K562 (cell line): ENCODE measurements around the gene MCFD2. TPM values are rescaled to one million over a fixed set of nuclear protein-coding genes. Genes with fewer than 3 reads are reported as not detected.

Experiments
- ELF1 ChIP-seq: fragments of 200-800 bp; sonication (Bioruptor generic); IDR thresholded peaks from 2 replicates; pipeline ENCODE4 v1.6.1; 2016; ENCODE audit warnings: missing genetic modification characterization, missing compliant biosample characterization
- MTA3 ChIP-seq: fragments of 450-650 bp; formaldehyde crosslinking; IDR thresholded peaks from 2 replicates; pipeline ENCODE4 v1.6.1; 2017; ENCODE audit warnings: mild to moderate bottlenecking, borderline replicate concordance
- PML ChIP-seq: IDR thresholded peaks from 2 replicates; pipeline ENCODE4 v1.6.1; 2012; ENCODE audit warnings: low read length, inconsistent platforms
- SMARCC2 ChIP-seq: fragments of 450-650 bp; IDR thresholded peaks from 2 replicates; pipeline ENCODE4 v1.6.1; 2017; ENCODE audit warnings: antibody characterized with exemption, moderate library complexity, mild to moderate bottlenecking, low read depth
- SREBF2 ChIP-seq: sonication (generic); formaldehyde crosslinking; IDR thresholded peaks from 2 replicates; pipeline ENCODE4 v1.4.0; 2020; ENCODE audit warnings: mild to moderate bottlenecking, missing genetic modification reagents
- SRF ChIP-seq, 2 experiments: fragments of 250-450, 450-650 bp in 1 of 2; sonication (Bioruptor Pico) in 1 of 2; sonication (generic) in 1 of 2; formaldehyde crosslinking; IDR thresholded peaks; 2 replicates each; pipeline versions ENCODE4 v1.5.0 to v1.5.1; 2020 to 2022; ENCODE audit warnings: mild to moderate bottlenecking in 1 of 2, missing genetic modification reagents in 1 of 2
- ZC3H8 ChIP-seq: fragments of 450-650 bp; IDR thresholded peaks from 2 replicates; pipeline ENCODE4 v1.6.1; 2017
- ZFP36 ChIP-seq: fragments of 150-350 bp; IDR thresholded peaks from 2 replicates; pipeline ENCODE4 v1.6.1; 2018; ENCODE audit warnings: low read length, low read depth; ENCODE audit not compliant: partially characterized antibody
- ZNF124 ChIP-seq: sonication (generic); formaldehyde crosslinking; IDR thresholded peaks from 2 replicates; pipeline ENCODE4 v1.8.1; 2022; ENCODE audit warnings: missing genetic modification reagents
- ZNF75A ChIP-seq: fragments of 450-650 bp; formaldehyde crosslinking; IDR thresholded peaks from 2 replicates; pipeline ENCODE4 v1.4.0; 2020; ENCODE audit warnings: mild to moderate bottlenecking
- polyA plus RNA-seq, 8 experiments: library from polyadenylated mRNA; depleted of rRNA in 4 of 8; stranded (reverse) in 5 of 8; unstranded in 3 of 8; fragments of >200 nt; fragmentation: Nextera tagmentation in 2 of 8; fragmentation: Illumina TruSeq in 1 of 8; extraction: Ambion mirVana in 2 of 8; extraction: Trizol in 1 of 8; gene quantifications; 2 replicates each; pipeline versions ENCODE4 v1.2.1 to v1.2.3, GENCODE V29; 2011 to 2014; ENCODE audit warnings: inconsistent platforms in 1 of 8, missing spikeins in 1 of 8
- total RNA-seq, 7 experiments: library from RNA; depleted of rRNA in 6 of 7; stranded (reverse); fragments of >200 nt in 6 of 7; fragmentation: Illumina TruSeq in 2 of 7; extraction: Trizol in 2 of 7; gene quantifications; 2 replicates each; pipeline versions ENCODE4 v1.2.1 to v1.2.3, GENCODE V29; 2011 to 2021; ENCODE audit warnings: low replicate concordance in 1 of 7
- TF ChIP-seq, protein P1 (sequence below): fragments of 250-450 bp; sonication (Bioruptor Pico); IDR thresholded peaks from 2 replicates; pipeline ENCODE4 v1.9.0; 2021; ENCODE audit warnings: mild to moderate bottlenecking
- TF ChIP-seq, protein P2 (sequence below): sonication (generic); formaldehyde crosslinking; IDR thresholded peaks from 2 replicates; pipeline ENCODE4 v1.9.0; 2022; ENCODE audit warnings: mild to moderate bottlenecking, missing genetic modification reagents
- TF ChIP-seq, protein P3 (sequence below): sonication (generic); formaldehyde crosslinking; IDR thresholded peaks from 2 replicates; pipeline ENCODE4 v1.8.0; 2023; ENCODE audit warnings: missing genetic modification reagents, mild to moderate bottlenecking, borderline replicate concordance
- TF ChIP-seq, protein P4 (sequence below): fragments of 450-650 bp; IDR thresholded peaks from 2 replicates; pipeline ENCODE4 v1.6.1; 2016
- TF ChIP-seq, protein P5 (sequence below), 2 experiments: fragments of 200-800 bp in 1 of 2; sonication (Bioruptor generic) in 1 of 2; sonication (generic) in 1 of 2; formaldehyde crosslinking in 1 of 2; IDR thresholded peaks in 1 of 2; conservative IDR thresholded peaks in 1 of 2; 2 replicates each; pipeline versions ENCODE4 v1.5.0 to v1.6.1; 2016 to 2020; ENCODE audit warnings: missing compliant biosample characterization in 1 of 2, missing genetic modification characterization in 1 of 2, missing genetic modification reagents in 1 of 2
- TF ChIP-seq, protein P6 (sequence below), 2 experiments: fragments of 450-650 bp in 1 of 2; sonication (generic) in 1 of 2; formaldehyde crosslinking in 1 of 2; IDR thresholded peaks in 1 of 2; conservative IDR thresholded peaks in 1 of 2; 2 replicates each; pipeline versions ENCODE4 v1.6.1 to v1.8.1; 2016 to 2023; ENCODE audit warnings: mild to moderate bottlenecking in 2 of 2, moderate library complexity in 2 of 2, inconsistent platforms in 1 of 2, missing genetic modification reagents in 1 of 2

MCFD2 gene
- total and polyA plus RNA-seq, 9 of the 15 experiments (the other 6 are each of a cell fraction or from before 2014, with no cell fraction given): 78.6 to 237 (median 123) TPM

DNA sequence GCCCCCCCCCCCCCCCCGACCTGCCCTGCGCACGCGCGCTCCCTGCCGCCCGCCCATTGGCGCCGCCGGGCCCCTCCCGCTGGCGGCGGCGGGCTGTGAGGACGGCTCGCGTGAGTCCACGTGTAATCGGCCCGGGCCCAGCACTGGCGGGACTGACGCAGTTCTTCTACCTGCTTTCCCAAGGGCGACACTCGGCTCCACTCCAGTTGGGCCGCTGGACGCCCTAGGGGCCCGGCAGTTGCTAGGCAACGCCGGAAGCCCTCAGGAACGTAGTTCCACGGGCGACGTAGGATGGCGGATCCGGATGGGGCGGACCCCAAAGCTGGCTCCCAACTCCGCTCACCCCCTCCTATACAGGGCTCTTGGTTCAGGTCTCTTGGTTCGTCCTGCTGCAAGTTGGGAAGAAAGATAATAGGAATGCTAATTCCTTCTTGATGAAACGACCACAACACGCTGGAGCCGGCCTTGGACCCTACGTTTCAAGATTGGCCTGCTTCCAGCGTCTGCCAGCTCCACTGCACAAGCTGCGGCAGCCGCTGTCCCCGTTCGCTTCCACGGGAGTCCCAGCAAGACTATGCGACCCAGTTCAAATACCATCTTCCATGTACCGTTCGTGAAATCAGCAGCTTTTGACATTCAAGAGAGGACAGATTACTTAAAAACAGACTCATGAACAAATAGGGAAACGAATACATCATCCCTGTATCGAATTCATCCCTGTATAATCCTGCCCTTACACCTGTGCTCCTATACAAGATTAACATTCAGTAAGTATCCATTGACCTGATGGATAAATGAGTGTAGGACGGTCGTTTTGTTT is 415 bp upstream of the MCFD2 start (continued):
- TF ChIP-seq SREBF2 (no peak), MTA3 (peak; percentile 37; the same call in 1 of the 2 replicates), ZNF124 (CRISPR knock-in tag) (no peak), ZFP36 (no peak), PML (no peak), ZC3H8 (no peak), ELF1 (no peak), SMARCC2 (no peak), SRF (CRISPR knock-in tag; IDR thresholded peaks at IDR 0.05) (no peak), ZNF75A (CRISPR knock-in tag) (no peak)
- TF ChIP-seq, protein P1, sequence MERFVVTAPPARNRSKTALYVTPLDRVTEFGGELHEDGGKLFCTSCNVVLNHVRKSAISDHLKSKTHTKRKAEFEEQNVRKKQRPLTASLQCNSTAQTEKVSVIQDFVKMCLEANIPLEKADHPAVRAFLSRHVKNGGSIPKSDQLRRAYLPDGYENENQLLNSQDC: no peak
- TF ChIP-seq, protein P2, sequence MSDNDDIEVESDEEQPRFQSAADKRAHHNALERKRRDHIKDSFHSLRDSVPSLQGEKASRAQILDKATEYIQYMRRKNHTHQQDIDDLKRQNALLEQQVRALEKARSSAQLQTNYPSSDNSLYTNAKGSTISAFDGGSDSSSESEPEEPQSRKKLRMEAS (CRISPR knock-in tag): peak; percentile 89
- TF ChIP-seq, protein P3, sequence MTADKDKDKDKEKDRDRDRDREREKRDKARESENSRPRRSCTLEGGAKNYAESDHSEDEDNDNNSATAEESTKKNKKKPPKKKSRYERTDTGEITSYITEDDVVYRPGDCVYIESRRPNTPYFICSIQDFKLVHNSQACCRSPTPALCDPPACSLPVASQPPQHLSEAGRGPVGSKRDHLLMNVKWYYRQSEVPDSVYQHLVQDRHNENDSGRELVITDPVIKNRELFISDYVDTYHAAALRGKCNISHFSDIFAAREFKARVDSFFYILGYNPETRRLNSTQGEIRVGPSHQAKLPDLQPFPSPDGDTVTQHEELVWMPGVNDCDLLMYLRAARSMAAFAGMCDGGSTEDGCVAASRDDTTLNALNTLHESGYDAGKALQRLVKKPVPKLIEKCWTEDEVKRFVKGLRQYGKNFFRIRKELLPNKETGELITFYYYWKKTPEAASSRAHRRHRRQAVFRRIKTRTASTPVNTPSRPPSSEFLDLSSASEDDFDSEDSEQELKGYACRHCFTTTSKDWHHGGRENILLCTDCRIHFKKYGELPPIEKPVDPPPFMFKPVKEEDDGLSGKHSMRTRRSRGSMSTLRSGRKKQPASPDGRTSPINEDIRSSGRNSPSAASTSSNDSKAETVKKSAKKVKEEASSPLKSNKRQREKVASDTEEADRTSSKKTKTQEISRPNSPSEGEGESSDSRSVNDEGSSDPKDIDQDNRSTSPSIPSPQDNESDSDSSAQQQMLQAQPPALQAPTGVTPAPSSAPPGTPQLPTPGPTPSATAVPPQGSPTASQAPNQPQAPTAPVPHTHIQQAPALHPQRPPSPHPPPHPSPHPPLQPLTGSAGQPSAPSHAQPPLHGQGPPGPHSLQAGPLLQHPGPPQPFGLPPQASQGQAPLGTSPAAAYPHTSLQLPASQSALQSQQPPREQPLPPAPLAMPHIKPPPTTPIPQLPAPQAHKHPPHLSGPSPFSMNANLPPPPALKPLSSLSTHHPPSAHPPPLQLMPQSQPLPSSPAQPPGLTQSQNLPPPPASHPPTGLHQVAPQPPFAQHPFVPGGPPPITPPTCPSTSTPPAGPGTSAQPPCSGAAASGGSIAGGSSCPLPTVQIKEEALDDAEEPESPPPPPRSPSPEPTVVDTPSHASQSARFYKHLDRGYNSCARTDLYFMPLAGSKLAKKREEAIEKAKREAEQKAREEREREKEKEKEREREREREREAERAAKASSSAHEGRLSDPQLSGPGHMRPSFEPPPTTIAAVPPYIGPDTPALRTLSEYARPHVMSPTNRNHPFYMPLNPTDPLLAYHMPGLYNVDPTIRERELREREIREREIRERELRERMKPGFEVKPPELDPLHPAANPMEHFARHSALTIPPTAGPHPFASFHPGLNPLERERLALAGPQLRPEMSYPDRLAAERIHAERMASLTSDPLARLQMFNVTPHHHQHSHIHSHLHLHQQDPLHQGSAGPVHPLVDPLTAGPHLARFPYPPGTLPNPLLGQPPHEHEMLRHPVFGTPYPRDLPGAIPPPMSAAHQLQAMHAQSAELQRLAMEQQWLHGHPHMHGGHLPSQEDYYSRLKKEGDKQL (CRISPR knock-in tag): no peak
- TF ChIP-seq, protein P4, sequence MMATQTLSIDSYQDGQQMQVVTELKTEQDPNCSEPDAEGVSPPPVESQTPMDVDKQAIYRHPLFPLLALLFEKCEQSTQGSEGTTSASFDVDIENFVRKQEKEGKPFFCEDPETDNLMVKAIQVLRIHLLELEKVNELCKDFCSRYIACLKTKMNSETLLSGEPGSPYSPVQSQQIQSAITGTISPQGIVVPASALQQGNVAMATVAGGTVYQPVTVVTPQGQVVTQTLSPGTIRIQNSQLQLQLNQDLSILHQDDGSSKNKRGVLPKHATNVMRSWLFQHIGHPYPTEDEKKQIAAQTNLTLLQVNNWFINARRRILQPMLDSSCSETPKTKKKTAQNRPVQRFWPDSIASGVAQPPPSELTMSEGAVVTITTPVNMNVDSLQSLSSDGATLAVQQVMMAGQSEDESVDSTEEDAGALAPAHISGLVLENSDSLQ: no peak
- TF ChIP-seq, protein P5, sequence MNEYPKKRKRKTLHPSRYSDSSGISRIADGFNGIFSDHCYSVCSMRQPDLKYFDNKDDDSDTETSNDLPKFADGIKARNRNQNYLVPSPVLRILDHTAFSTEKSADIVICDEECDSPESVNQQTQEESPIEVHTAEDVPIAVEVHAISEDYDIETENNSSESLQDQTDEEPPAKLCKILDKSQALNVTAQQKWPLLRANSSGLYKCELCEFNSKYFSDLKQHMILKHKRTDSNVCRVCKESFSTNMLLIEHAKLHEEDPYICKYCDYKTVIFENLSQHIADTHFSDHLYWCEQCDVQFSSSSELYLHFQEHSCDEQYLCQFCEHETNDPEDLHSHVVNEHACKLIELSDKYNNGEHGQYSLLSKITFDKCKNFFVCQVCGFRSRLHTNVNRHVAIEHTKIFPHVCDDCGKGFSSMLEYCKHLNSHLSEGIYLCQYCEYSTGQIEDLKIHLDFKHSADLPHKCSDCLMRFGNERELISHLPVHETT (CRISPR knock-in tag; conservative IDR thresholded peaks at IDR 0.05 in 1 of 2, IDR thresholded peaks at IDR 0.05 in 1 of 2): peak in 1 of 2 experiments; percentile 59; a peak in 1 of 4 replicates
- TF ChIP-seq, protein P6, sequence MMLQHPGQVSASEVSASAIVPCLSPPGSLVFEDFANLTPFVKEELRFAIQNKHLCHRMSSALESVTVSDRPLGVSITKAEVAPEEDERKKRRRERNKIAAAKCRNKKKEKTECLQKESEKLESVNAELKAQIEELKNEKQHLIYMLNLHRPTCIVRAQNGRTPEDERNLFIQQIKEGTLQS (IDR thresholded peaks at IDR 0.05): no peak
- TF ChIP-seq, protein P6 (CRISPR knock-in tag; conservative IDR thresholded peaks at IDR 0.05): no peak
